HG02870 (cell line): ENCODE data around the gene ARHGAP45.
"Not testable (repeated sequence)": the region's sequence is repeated elsewhere in the genome, so short reads cannot be mapped to it uniquely, and the experiment has no call there.

Source experiments
- ATAC-seq: cut with Tn5 transposase; IDR thresholded peaks from one replicate; pipeline ENCODE4 v1.9.1; 2021; ENCODE audit warnings: mild to moderate bottlenecking, moderate library complexity; ENCODE audit not compliant: unreplicated experiment

Gene ARHGAP45

GRCh38 chr19:1066748-1067340, at the start of gene ARHGAP45:
Gene ARHGAP45, plus strand, starts transcription at chr19:1067167. Its CDS starts 239 bp downstream, at chr19:1067406.
- no peak for ATAC-seq

- no peak for ATAC-seq
Measured at GRCh38 chr19:1017906-1018305, 49.1 kb upstream of the ARHGAP45 start.

- ATAC-seq, result no peak
Measured at GRCh38 chr19:1018393-1018792, 48.6 kb upstream of the ARHGAP45 start.

GRCh38 chr19:1018932-1019615, 47.9 kb upstream of the ARHGAP45 start:
- no peak for ATAC-seq

DNA sequence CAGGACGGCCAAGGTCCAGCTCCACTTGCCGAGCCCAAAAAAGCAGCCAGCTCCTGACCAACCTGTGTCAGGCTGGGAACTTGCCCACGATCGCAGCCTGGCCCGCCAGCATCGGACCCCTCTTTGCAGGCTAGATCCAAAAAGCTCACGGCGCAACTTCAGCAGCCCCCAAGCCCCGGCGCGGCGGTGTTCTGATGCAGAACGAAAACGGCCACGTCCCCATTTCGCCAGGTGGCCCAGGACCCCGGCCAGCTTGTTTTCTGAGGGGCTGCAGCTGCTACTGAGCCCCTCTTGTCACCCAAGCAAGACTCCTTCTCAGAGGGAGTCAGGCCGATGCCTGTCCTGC, 47.4 kb upstream of the ARHGAP45 start:
- no peak for ATAC-seq

DNA sequence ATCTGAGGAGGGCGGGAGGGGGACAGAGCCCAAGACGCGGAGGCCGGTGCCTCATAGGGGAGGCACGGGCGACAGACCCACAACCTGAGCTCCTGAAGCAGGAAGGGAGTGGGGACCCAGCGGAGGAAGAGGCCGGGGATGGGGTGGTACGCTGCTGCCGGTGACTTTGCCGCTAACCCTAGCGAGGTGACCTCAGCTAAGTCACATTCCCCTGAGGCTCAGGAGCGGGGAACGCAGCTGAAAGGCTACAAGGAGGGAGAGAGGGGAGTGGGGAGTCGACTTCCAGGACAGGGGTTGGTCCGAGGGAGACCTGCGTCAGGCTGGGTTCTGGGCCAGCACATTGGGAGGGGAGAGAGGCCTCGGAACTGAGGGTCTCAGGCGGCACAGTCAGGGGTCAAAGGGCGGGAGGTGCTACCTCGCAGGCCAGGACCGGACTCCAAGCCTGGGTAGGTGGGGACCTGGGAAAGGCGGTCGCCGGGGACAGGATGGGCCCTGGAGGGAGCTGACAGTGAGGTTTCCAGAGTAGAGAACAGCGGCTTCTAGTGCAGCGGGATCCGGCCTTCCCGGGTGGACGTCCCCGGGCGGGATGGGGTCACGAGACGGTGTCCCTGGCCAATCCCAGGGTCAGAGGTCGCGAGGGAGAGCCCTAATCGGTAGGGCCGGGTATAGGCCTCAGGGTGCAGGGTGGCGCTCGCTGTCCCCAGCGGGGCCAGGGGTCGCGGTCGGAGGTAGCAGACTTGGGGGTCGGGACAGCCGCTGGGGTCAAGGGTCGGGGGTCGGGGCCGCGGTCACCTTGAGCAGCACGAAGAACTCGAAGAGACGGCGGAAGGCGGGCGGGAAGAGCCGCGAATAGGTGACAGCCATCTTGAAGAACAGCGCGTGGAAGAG, 46.7 kb upstream of the ARHGAP45 start:
- ATAC-seq, result no peak

- ATAC-seq, result peak; percentile 69
Measured at GRCh38 chr19:1020868-1021425, 46.0 kb upstream of the ARHGAP45 start, which contains the start of gene TMEM259. Gene TMEM259, minus strand, starts transcription at chr19:1021123. Its CDS starts 127 bp downstream, at chr19:1020996.

DNA sequence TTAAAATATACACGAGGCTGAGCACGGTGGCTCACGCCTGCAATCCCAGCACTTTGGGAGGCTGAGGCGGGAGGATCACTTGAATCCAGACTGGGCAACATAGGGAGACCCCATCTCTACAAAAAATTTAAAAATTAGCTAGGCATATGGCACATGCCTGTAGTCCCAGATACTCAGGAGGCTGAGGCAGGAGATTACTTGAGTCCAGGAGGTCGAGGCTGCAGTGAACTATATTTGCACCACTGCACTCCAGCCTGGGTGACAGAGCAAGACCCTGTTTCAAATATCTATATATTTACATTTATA, 43.1 kb upstream of the ARHGAP45 start:
- ATAC-seq, result not testable (repeated sequence)

GRCh38 chr19:1025080-1025479, 41.9 kb upstream of the ARHGAP45 start:
- ATAC-seq, result not testable (repeated sequence)

DNA sequence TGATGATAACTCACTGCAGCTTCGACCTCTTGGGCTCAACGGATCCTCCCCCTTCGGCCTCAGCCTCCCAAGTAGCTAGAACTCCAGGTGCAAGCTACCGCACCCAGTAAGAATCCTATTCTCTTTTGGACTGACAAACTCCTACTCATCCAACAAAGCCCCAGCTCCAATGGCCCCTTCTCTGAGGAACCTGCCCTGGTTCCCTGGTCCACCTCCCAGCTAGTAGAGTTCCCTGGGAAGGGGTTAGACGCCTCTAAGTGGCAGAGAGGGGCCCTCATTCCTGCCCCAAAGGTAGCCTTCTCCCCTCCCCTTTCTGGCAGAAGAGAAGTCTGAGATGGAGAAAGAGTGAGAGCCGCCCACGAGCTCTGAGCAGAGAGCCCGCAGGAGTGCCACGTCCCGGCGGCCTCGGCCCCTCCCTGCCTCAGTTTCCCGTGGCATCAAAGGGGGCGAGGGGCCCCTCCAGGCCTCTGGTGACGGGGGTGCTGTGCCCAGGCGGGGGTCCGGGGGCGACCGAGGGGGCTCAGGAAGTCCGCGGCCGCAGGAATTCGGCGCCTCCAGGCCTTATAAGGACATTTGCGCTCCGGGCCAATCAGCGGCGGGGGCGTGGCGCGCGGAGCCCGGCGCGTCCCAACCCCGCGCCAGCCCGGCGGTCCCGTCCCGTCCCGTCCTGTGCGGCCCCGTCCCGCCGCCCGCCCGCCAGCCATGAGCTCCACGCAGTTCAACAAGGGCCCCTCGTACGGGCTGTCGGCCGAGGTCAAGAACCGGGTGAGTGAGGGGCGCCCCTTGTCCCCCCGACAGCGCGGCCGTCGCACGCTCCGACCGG, 40.8 kb upstream of the ARHGAP45 start, which contains the start of gene CNN2:
TSS of gene CNN2 (plus strand) at position 649 of the 823 bp plus-strand sequence. CDS start at position 703, 54 bp downstream.
- ATAC-seq, result no peak

DNA sequence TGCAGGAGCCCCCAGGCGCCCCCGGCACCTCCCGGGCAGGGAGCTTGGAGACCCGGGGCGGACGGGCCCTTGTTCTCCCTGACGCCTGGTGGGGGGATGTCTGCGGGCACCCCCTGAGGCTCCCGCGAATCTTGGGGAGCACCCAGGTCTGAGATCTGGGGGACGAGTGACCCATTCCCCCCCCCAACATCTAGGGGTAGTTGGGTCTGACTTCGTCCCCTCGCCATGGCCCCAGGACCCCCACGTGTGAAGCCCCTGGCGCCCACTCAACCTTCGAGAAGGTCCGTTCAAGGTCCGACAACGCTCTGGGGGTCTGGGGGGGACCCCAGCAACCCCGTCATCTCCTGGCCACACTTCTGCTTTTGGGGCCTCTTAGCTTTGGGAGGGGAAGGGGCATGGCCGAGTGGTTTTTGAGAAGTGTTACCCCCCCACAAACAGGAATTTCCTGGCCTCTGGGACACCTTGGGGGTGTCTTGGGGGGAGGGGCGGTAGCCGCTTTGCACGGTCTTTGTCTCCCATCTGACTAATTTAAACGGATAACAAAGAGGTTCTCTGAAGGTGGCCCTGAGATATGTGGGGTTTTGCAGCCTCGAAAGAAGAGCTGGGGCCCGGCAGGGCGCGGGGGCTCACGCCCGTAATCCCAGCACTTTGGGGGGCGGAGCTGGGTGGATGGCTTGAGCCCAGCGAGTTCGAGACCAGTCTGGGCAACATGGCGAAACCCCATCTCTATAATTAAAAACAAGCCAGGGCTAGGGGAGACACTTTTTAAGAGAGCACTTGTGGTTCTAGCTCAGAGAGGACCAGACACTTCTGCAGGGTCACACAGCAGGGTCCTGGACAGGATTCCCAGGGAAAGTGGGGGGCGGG, 40.0 kb upstream of the ARHGAP45 start:
- ATAC-seq, result no peak

- no peak for ATAC-seq
Measured at GRCh38 chr19:1027650-1028061, 39.3 kb upstream of the ARHGAP45 start.

GRCh38 chr19:1028062-1028926, 38.7 kb upstream of the ARHGAP45 start:
- no peak for ATAC-seq

DNA sequence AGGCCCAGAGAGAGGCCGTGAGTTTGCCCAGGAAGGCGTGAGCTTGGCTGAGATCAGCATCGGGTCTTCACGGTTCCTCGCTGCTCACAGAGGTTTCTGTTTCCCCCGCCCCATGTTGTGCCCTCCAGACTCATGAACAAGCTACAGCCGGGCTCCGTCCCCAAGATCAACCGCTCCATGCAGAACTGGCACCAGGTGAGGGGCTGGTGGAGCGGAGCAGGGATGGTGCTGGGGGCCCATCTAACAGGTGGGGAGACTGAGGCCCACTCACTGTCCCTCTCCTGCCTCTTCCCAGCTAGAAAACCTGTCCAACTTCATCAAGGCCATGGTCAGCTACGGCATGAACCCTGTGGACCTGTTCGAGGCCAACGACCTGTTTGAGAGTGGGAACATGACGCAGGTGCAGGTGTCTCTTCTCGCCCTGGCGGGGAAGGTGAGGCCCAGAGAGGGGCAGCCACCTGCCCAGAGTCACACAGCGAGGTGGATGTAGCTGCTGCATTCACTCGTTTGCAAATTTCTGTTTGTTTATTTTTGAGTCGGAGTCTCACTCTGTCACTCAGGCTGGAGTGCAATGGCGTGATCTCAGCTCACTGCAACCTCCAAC, 34.6 kb upstream of the ARHGAP45 start:
- ATAC-seq, result no peak

DNA sequence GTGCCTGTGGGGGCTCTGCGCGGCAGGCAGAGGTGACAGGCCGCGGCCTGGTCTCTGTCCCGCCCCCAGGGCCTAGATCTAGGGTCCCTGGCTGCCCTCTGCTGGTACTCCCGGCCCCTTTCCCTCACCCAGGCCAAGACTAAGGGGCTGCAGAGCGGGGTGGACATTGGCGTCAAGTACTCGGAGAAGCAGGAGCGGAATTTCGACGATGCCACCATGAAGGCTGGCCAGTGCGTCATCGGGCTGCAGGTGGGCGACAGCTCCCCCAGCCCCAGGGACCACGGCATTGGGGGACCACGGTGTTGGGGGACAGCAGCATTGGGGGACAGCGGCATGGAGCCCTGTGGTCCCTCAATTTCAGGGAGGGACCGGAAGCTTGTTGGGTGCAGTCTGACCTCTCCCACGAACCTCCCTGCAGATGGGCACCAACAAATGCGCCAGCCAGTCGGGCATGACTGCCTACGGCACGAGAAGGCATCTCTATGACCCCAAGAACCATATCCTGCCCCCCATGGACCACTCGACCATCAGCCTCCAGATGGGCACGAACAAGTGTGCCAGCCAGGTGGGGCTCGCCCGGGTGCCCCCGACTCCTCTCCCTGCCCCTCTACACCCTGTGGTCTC, 30.9 kb upstream of the ARHGAP45 start:
- no peak for ATAC-seq

DNA sequence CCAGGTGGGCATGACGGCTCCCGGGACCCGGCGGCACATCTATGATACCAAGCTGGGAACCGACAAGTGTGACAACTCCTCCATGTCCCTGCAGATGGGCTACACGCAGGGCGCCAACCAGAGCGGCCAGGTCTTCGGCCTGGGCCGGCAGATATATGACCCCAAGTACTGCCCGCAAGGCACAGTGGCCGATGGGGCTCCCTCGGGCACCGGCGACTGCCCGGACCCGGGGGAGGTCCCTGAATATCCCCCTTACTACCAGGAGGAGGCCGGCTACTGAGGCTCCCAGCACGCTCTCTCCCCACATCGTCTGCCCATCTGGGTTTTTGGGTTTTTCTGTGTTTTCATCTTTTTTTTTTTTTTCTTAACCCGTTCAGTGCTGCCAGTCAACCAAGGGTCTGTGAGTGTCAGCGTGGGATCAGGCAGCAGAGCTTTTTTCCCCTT, 29.3 kb upstream of the ARHGAP45 start:
- ATAC-seq, result no peak

DNA sequence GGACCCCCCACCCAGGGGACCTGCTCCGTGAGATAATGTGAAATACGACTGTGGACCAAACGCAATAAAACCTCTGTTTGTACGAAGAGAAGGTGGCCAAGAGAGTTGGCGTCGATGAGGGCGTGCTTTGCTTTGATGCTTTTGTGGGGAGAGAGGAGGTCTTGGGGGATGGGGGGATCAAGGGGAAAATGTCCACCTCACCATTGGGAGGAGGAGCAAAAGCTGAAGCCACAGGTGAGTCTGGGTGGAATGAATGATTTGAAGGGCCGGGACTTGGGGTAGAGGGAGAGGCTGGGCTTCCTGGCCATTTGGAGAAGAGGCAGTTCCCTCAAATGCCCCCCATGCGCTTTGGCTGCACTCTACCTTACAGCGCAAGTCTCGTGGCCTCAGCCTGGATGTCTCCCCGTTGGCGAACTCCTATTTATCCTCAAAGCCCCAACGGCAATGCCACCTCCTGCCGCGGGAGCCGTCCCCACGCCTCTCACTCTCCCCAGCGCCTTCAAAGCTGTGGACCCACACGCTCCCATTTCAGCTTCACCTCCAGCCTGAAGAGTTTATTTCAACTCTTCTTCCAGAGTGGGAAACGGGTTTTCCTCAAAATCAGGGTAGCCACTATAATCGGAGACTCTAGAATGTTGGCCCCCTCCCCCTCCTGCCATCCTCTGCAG, 27.9 kb upstream of the ARHGAP45 start:
- no peak for ATAC-seq
